Transverse colon (tissue), 4 donors: ENCODE results near the gene TAP1.
A peak's percentile ranks its signal among the peaks of the same experiment; 100 is the strongest.

Experiments
- CTCF ChIP-seq, 5 experiments: fragments of 200-600 bp in 3 of 5; fragments of 450-650 bp in 2 of 5; sonication (generic) in 3 of 5; IDR thresholded peaks; 1 replicate in 2 of 5; 2 replicates in 3 of 5; pipeline ENCODE4 v1.5.1; 2016 to 2017; ENCODE audit warnings: antibody characterized with exemption in 5 of 5, inconsistent platforms in 3 of 5, mild to moderate bottlenecking in 2 of 5, moderate library complexity in 1 of 5
- EP300 ChIP-seq: sonication (generic); formaldehyde crosslinking; IDR thresholded peaks from one replicate; pipeline ENCODE4 v1.6.1; 2017; ENCODE audit warnings: antibody characterized with exemption, low read depth
- POLR2AphosphoS5 ChIP-seq, 3 donors: sonication (generic); formaldehyde crosslinking; IDR thresholded peaks; one replicate each; pipeline ENCODE4 v1.6.1; 2016; ENCODE audit warnings: antibody characterized with exemption in 3 of 3

GRCh38 chr6:32885698-32886286 is 32.3 kb upstream of the TAP1 start:
- TF ChIP-seq CTCF (IDR thresholded peaks at IDR 0.05) (peak; percentile 65 to 77 (median 66)), EP300 (no peak), POLR2AphosphoS5 (IDR thresholded peaks at IDR 0.05) (no peak)
